ENCODE measurements around the gene LTBP1.

- TF ChIP-seq CTCF (IDR thresholded peaks at IDR 0.05) (no peak), POLR2A (IDR thresholded peaks at IDR 0.05) (no peak)
Measured at GRCh38 chr2:33018271-33018670, 71.5 kb downstream of the LTBP1 start.
